ENCODE measurements around the gene YJEFN3. TPM values are rescaled to one million over a fixed set of nuclear protein-coding genes. Genes with fewer than 3 reads are reported as not detected.

The YJEFN3 gene
- total and polyA plus RNA-seq, 2 of the 8 experiments (the other 6 are each of a cell fraction or from before 2014, with no cell fraction given), result 5.7 to 9.4 TPM

DNA sequence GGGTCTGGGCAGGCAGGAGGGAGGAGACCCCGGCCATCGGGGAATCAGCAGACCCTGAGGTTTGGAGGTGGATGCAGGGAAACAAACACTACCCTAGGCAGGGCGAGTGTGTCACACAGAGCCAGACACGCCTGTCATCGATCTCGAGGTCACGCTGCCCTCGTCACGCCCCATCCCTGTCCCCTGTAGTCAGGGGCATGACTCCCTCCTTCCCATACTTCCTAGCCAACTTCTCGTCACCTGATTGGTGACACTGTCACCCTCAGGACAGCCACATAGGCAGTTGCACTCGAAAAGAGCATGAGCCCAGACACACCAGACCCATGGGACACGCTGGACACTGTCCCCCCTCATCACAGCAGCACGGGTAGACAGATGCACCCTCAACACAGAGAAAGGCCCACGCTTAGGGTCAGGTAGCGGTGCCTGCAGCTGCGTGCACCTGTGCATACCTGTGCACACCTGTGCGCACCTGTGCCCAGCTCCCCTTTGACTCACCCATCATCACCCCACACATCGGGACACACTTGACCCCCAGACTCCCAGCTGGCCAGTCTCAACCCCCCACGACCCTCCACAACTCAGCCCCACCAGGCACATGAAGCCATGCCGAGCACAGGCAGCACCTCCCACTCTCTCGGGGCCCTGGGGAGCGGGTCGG lies 21.2 kb downstream of the YJEFN3 start (continued):
- TF ChIP-seq, protein P1, sequence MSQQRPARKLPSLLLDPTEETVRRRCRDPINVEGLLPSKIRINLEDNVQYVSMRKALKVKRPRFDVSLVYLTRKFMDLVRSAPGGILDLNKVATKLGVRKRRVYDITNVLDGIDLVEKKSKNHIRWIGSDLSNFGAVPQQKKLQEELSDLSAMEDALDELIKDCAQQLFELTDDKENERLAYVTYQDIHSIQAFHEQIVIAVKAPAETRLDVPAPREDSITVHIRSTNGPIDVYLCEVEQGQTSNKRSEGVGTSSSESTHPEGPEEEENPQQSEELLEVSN (IDR thresholded peaks at IDR 0.05), result no peak
- TF ChIP-seq CHD1 (IDR thresholded peaks at IDR 0.05; ENCODE audit: low read depth, low read length) (no peak), KDM1A (IDR thresholded peaks at IDR 0.05; ENCODE audit: borderline replicate concordance, low read length) (no peak), EZH2 (IDR thresholded peaks at IDR 0.05; ENCODE audit: low read depth, low read length, severe bottlenecking) (no peak), HDAC6 (IDR thresholded peaks at IDR 0.05; ENCODE audit: low read depth, low read length) (no peak), TAF7 (optimal IDR thresholded peaks at IDR 0.05; ENCODE audit: borderline replicate concordance, low read depth, low read length) (no peak), BCL11A (IDR thresholded peaks at IDR 0.05; ENCODE audit: low read depth in 2 of 2, low read length in 2 of 2) (no peak), EGR1 (IDR thresholded peaks at IDR 0.05; ENCODE audit: borderline replicate concordance, low read depth, low read length) (no peak)

All from H1 (cell line).